SU-DHL-6 (cell line): Measurements from ENCODE around the gene DOK6.

Experiments
- H2AFZ ChIP-seq: fragments of 200-600 bp; sonication (generic); 2 replicates; pipeline ENCODE4 v1.6.1; 2014; ENCODE audit warnings: low read depth, mild to moderate bottlenecking, moderate library complexity, mixed read lengths, antibody characterized with exemption, low read length; ENCODE audit not compliant: severe bottlenecking
- H3F3A ChIP-seq: fragments of 200-600 bp; shearing (Covaris generic); 2 replicates; pipeline ENCODE4 v1.6.0; 2016; ENCODE audit warnings: antibody characterized with exemption, mild to moderate bottlenecking; ENCODE audit not compliant: insufficient read depth
- H3K27ac ChIP-seq: fragments of 200-600 bp; sonication (generic); 2 replicates; pipeline ENCODE4 v1.5.1; 2016; ENCODE audit warnings: low read depth, mild to moderate bottlenecking, low read length, moderate library complexity, mixed read lengths
- H3K27me3 ChIP-seq: fragments of 200-600 bp; sonication (generic), shearing (Covaris generic); 2 replicates; pipeline ENCODE4 v1.6.0; 2014; ENCODE audit warnings: mild to moderate bottlenecking, low read length
- H3K36me3 ChIP-seq: fragments of 200-600 bp; sonication (generic); 2 replicates; pipeline ENCODE4 v1.6.1; 2014; ENCODE audit warnings: mild to moderate bottlenecking, low read length, mixed read lengths
- H3K4me2 ChIP-seq: fragments of 300-600, 200-600 bp; shearing (Covaris generic), sonication (generic); 2 replicates; pipeline ENCODE4 v1.6.0; 2014; ENCODE audit warnings: low read length, low read depth, mild to moderate bottlenecking; ENCODE audit not compliant: poor library complexity, severe bottlenecking
- H3K4me3 ChIP-seq: fragments of 200-600 bp; sonication (generic); 2 replicates; pipeline ENCODE4 v1.5.1; 2014; ENCODE audit warnings: antibody characterized with exemption, low read length, mild to moderate bottlenecking, mixed read lengths; ENCODE audit not compliant: insufficient read depth, poor library complexity, severe bottlenecking
- H3K79me2 ChIP-seq: fragments of 200-600 bp; sonication (generic); 2 replicates; pipeline ENCODE4 v1.6.1; 2014; ENCODE audit warnings: mild to moderate bottlenecking, low read length, moderate library complexity; ENCODE audit not compliant: insufficient read depth
- H3K9ac ChIP-seq: fragments of 200-600 bp; sonication (generic); 2 replicates; pipeline ENCODE4 v1.7.0; 2014; ENCODE audit warnings: mild to moderate bottlenecking, low read length
- H3K9me2 ChIP-seq: fragments of 200-600 bp; sonication (generic); replicated peaks from 2 replicates; pipeline ENCODE4 v1.6.1; 2014; ENCODE audit warnings: low read length; ENCODE audit not compliant: insufficient read depth
- H3K9me3 ChIP-seq: fragments of 200-600 bp; sonication (generic); 2 replicates; pipeline ENCODE4 v1.6.1; 2014; ENCODE audit warnings: low read length, mixed read lengths; ENCODE audit not compliant: insufficient read depth
- H4K20me1 ChIP-seq: fragments of 200-600 bp; sonication (generic); 2 replicates; pipeline ENCODE4 v1.6.1; 2014; ENCODE audit warnings: low read depth, mild to moderate bottlenecking, antibody characterized with exemption, low read length, moderate library complexity, mixed read lengths
- CTCF ChIP-seq: fragments of 200-600 bp; sonication (generic); IDR thresholded peaks from one replicate; pipeline ENCODE4 v1.5.1; 2017; ENCODE audit warnings: antibody characterized with exemption, mild to moderate bottlenecking, low read length, moderate library complexity; ENCODE audit not compliant: insufficient read depth, poor library complexity, severe bottlenecking
- EZH2phosphoT487 ChIP-seq: fragments of 200-600 bp; sonication (generic), shearing (Covaris generic); conservative IDR thresholded peaks from 2 replicates; pipeline ENCODE4 v1.6.1; 2018; ENCODE audit warnings: mild to moderate bottlenecking, antibody characterized with exemption, low read length, moderate library complexity, mixed read lengths

DOK6 gene

DNA sequence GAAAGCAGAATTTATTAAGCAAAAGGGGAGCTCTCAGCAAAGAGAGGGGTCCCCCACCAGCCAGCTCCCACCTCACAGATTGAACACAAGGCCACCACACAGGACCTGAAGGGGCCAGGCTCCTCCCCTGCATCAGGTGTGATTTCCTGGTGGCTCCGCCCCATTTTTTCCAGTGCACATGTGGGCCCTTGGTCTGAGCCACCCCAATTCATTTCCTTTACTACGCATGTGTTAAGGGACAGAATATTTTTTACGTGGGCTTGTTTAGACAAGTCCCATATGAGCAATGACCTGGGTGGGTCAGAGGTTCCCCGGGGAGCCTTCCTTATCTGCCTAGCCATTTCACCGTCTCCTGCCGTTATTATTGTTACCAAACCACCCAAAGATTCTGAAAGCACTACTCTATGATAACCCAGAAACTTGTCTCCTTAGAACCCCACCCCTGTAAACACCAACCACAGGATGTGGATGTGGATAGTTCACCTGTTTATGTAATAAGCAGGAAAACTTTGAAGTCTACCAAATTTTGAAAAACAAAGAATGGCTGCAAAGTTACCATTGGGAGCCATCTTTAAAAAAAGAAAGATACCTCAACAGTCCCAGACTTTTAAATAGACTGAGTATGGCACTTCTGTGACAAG, 355.3 kb downstream of the DOK6 start:
- no peak overlapping the region for H3K4me3 ChIP-seq

GRCh38 chr18:69757733-69758132, 357.0 kb downstream of the DOK6 start:
- Histone ChIP-seq H3K36me3 (no peaks in the 10 kb centered on the region), H4K20me1 (no peaks in the 10 kb centered on the region), H3K79me2 (no peaks in the 10 kb centered on the region), H3K9me3 (no peaks in the 10 kb centered on the region), H3K9me2 (no peaks in the 10 kb centered on the region), H3K4me2 (no peak overlapping the region), H2AFZ (no peak overlapping the region), H3K27me3 (no peaks in the 10 kb centered on the region), H3K9ac (no peak overlapping the region), H3K4me3 (no peak overlapping the region), H3K27ac (no peak overlapping the region), H3F3A (no peaks in the 10 kb centered on the region)
- TF ChIP-seq CTCF (no peak), EZH2phosphoT487 (no peak)

More for the DNA sequence above, 355.3 kb downstream of the DOK6 start:
- H3K27ac ChIP-seq, result no peak overlapping the region
- no peaks in the 10 kb centered on the region for H3K9me3 ChIP-seq
- TF ChIP-seq EZH2phosphoT487 (no peak), CTCF (no peak)
- no peaks in the 10 kb centered on the region for H3F3A ChIP-seq
- H3K9ac ChIP-seq, result no peak overlapping the region
- H2AFZ ChIP-seq, result no peak overlapping the region
- H3K36me3 ChIP-seq, result no peaks in the 10 kb centered on the region
- H4K20me1 ChIP-seq, result no peaks in the 10 kb centered on the region
- H3K79me2 ChIP-seq, result no peaks in the 10 kb centered on the region
- H3K4me2 ChIP-seq, result no peak overlapping the region
- H3K9me2 ChIP-seq, result no peaks in the 10 kb centered on the region
- no peaks in the 10 kb centered on the region for H3K27me3 ChIP-seq

DNA sequence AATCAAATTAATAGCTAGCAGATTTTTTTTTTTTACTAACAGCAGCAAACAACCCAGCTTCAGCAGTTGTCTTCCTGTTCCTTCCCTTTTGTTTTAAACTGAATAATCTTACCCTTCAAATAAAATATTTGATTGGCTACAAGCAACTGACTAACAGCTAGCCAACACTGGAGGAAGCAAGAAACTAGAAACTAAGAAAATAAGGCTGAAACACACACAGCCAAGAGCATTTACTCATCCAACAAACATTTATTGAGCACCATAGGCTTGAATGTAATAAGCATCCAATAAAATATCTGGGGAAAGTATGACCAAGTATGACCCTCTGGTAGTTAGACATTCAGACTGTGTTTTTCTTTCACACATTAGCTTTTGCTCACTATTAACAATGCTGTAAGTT, 357.8 kb downstream of the DOK6 start:
- Histone ChIP-seq H3K9ac (no peak overlapping the region), H3K27ac (no peak overlapping the region), H3K27me3 (no peaks in the 10 kb centered on the region), H3K36me3 (no peaks in the 10 kb centered on the region), H3K4me3 (no peak overlapping the region), H3K9me3 (no peaks in the 10 kb centered on the region), H3K9me2 (no peaks in the 10 kb centered on the region), H3K79me2 (no peaks in the 10 kb centered on the region), H2AFZ (no peak overlapping the region), H3F3A (no peaks in the 10 kb centered on the region), H3K4me2 (no peak overlapping the region), H4K20me1 (no peaks in the 10 kb centered on the region)
- TF ChIP-seq CTCF (no peak), EZH2phosphoT487 (no peak)
